Liver (tissue), 9 donors: ENCODE data around the gene MT1F. TPM values are rescaled to one million over a fixed set of nuclear protein-coding genes. Genes with fewer than 3 reads are reported as not detected.

Source experiments
- DNase-seq: peaks from one replicate; pipeline ENCODE4 v3.0.0-alpha.2; 2017; ENCODE audit warnings: low spot score
- H3K27ac ChIP-seq, 2 donors: one replicate each; pipeline ENCODE4 v1.7.0; 2013; ENCODE audit warnings: inconsistent platforms in 2 of 2, low read length in 2 of 2, control low read depth in 1 of 2, low read depth in 1 of 2, mild to moderate bottlenecking in 1 of 2
- H3K27me3 ChIP-seq, 4 donors: one replicate each; pipeline versions ENCODE4 v1.6.1 to v1.7.0; 2013; ENCODE audit warnings: low read length in 3 of 4, inconsistent platforms in 1 of 4, mild to moderate bottlenecking in 1 of 4, moderate library complexity in 1 of 4; ENCODE audit not compliant: control insufficient read depth in 4 of 4, insufficient read depth in 4 of 4
- H3K36me3 ChIP-seq, 4 donors: one replicate each; pipeline versions ENCODE4 v1.6.1 to v1.7.0; 2013; ENCODE audit warnings: low read length in 3 of 4, mild to moderate bottlenecking in 3 of 4, low read depth in 1 of 4, moderate library complexity in 1 of 4; ENCODE audit not compliant: control insufficient read depth in 4 of 4, insufficient read depth in 3 of 4
- H3K4me1 ChIP-seq, 4 donors: one replicate each; pipeline versions ENCODE4 v1.6.1 to v1.7.0; 2013; ENCODE audit warnings: low read length in 3 of 4, mild to moderate bottlenecking in 3 of 4, moderate library complexity in 1 of 4; ENCODE audit not compliant: control insufficient read depth in 4 of 4, insufficient read depth in 4 of 4
- H3K4me3 ChIP-seq, 3 donors: one replicate each; pipeline versions ENCODE4 v1.6.1 to v1.7.0; 2013; ENCODE audit warnings: low read length in 3 of 3, control low read depth in 1 of 3, low read depth in 1 of 3, mild to moderate bottlenecking in 1 of 3
- H3K9ac ChIP-seq, 2 donors: one replicate each; pipeline ENCODE4 v1.7.0; 2013; ENCODE audit warnings: low read length in 2 of 2, mild to moderate bottlenecking in 2 of 2, moderate library complexity in 2 of 2, control low read depth in 1 of 2, low read depth in 1 of 2
- H3K9me3 ChIP-seq, 4 donors: one replicate each; pipeline versions ENCODE4 v1.6.1 to v1.7.0; 2013; ENCODE audit warnings: low read length in 3 of 4; ENCODE audit not compliant: control insufficient read depth in 4 of 4
- ATF3 ChIP-seq: IDR thresholded peaks from 2 replicates; pipeline ENCODE4 v1.6.1; 2016; ENCODE audit warnings: antibody characterized with exemption
- EGR1 ChIP-seq, 2 donors: IDR thresholded peaks; 2 replicates each; pipeline ENCODE4 v1.6.1; 2016 to 2018; ENCODE audit warnings: antibody characterized with exemption in 2 of 2, low read depth in 2 of 2
- FOXA1 ChIP-seq: IDR thresholded peaks from 2 replicates; pipeline ENCODE4 v1.6.1; 2016; ENCODE audit warnings: antibody characterized with exemption
- FOXA2 ChIP-seq: IDR thresholded peaks from 2 replicates; pipeline ENCODE4 v1.6.1; 2016; ENCODE audit warnings: antibody characterized with exemption
- GABPA ChIP-seq, 2 donors: IDR thresholded peaks in 1 of 2; conservative IDR thresholded peaks in 1 of 2; 2 replicates each; pipeline ENCODE4 v1.6.1; 2016; ENCODE audit warnings: antibody characterized with exemption in 2 of 2, mild to moderate bottlenecking in 1 of 2, moderate library complexity in 1 of 2
- HNF4A ChIP-seq, 2 donors: conservative IDR thresholded peaks; 2 replicates each; pipeline ENCODE4 v1.6.1; 2016; ENCODE audit warnings: antibody characterized with exemption in 2 of 2, mild to moderate bottlenecking in 2 of 2
- HNF4G ChIP-seq: IDR thresholded peaks from 2 replicates; pipeline ENCODE4 v1.6.1; 2016; ENCODE audit warnings: antibody characterized with exemption
- JUND ChIP-seq, 2 donors: IDR thresholded peaks; 2 replicates each; pipeline ENCODE4 v1.6.1; 2016; ENCODE audit warnings: antibody characterized with exemption in 2 of 2
- NR2F2 ChIP-seq: IDR thresholded peaks from 2 replicates; pipeline ENCODE4 v1.6.1; 2016; ENCODE audit warnings: antibody characterized with exemption
- RAD21 ChIP-seq, 2 donors: IDR thresholded peaks; 2 replicates each; pipeline ENCODE4 v1.6.1; 2016; ENCODE audit warnings: antibody characterized with exemption in 2 of 2, mild to moderate bottlenecking in 2 of 2
- REST ChIP-seq: IDR thresholded peaks from 2 replicates; pipeline ENCODE4 v1.6.1; 2016; ENCODE audit warnings: antibody characterized with exemption, mild to moderate bottlenecking
- RXRA ChIP-seq, 2 donors: IDR thresholded peaks; 2 replicates each; pipeline ENCODE4 v1.6.1; 2017 to 2018; ENCODE audit warnings: antibody characterized with exemption in 2 of 2, mild to moderate bottlenecking in 1 of 2
- SP1 ChIP-seq: IDR thresholded peaks from 2 replicates; pipeline ENCODE4 v1.6.1; 2018; ENCODE audit warnings: antibody characterized with exemption, mild to moderate bottlenecking
- YY1 ChIP-seq: IDR thresholded peaks from 2 replicates; pipeline ENCODE4 v1.6.1; 2016; ENCODE audit warnings: antibody characterized with exemption, mild to moderate bottlenecking
- ZBTB33 ChIP-seq: IDR thresholded peaks from 2 replicates; pipeline ENCODE4 v1.6.1; 2016; ENCODE audit warnings: antibody characterized with exemption
- WGBS: extraction: QIAGEN DNeasy Blood & Tissue Kit; methylation state at CpG from one replicate; pipeline ENCODE4 v1.1.7; 2013; 5-methylcytosine and 5-hydroxymethylcytosine counted together
- polyA plus RNA-seq, 2 donors: library from polyadenylated mRNA; stranded (reverse) in 1 of 2; unstranded in 1 of 2; fragments of 200-250 nt in 1 of 2; fragments of >200 nt in 1 of 2; fragmentation: Nextera tagmentation in 1 of 2; extraction: Ambion mirVana in 1 of 2; gene quantifications; one replicate each; pipeline versions ENCODE4 v1.2.1 to v1.2.3, GENCODE V29; 2013 to 2015
- total RNA-seq, 2 donors: library from RNA; depleted of rRNA; stranded (reverse); fragments of >200 nt; gene quantifications; one replicate each; pipeline ENCODE4 v1.2.3, GENCODE V29; 2014
- donor health status: healthy.
- donor health status: healthy.
- donor health status: healthy.
- donor health status: healthy.
- donor health status: healthy.

MT1F gene
- total and polyA plus RNA-seq, 4 donors, result 14.2 to 895 (median 134) TPM

- Histone ChIP-seq H3K4me1 (peaks cover 6 to 37% (median 13%) of the 10 kb centered on the region in 4 donors), H3K9ac (peak overlapping the region; percentile 79 to 98), H3K27me3 (no peaks in the 10 kb centered on the region), H3K36me3 (no peaks in the 10 kb centered on the region), H3K9me3 (no peaks in the 10 kb centered on the region), H3K4me3 (peak overlapping the region; percentile 68 to 90 (median 88)), H3K27ac (peak overlapping the region; percentile 98 to 99)
- no peak for DNase-seq
- WGBS, result under 1% methylated on average over 21 of the region's 21 CpGs
- TF ChIP-seq FOXA2, result no peak
Measured at GRCh38 chr16:56608876-56609462, 48.8 kb upstream of the MT1F start.

- H3K36me3 ChIP-seq, result no peaks in the 10 kb centered on the region
- WGBS, result 0% methylated on average over 6 of the region's 6 CpGs
- H3K27me3 ChIP-seq, result no peaks in the 10 kb centered on the region
- H3K4me3 ChIP-seq, result peak overlapping the region; percentile 68 to 90 (median 88)
- TF ChIP-seq RXRA (IDR thresholded peaks at IDR 0.05), result peak; percentile 2 to 42
- peak in 1 of 2 donors; percentile 85 for TF ChIP-seq JUND (IDR thresholded peaks at IDR 0.05)
- peak; percentile 40 for TF ChIP-seq ATF3
- peak; percentile 15 to 31 for TF ChIP-seq RAD21 (IDR thresholded peaks at IDR 0.05)
- peak; percentile 30 for TF ChIP-seq ZBTB33
- TF ChIP-seq HNF4A (conservative IDR thresholded peaks at IDR 0.05), result peak; percentile 7 to 42
- TF ChIP-seq EGR1 (IDR thresholded peaks at IDR 0.05; ENCODE audit: low read depth in 2 of 2), result no peak
- TF ChIP-seq GABPA (IDR thresholded peaks at IDR 0.05 in 1 of 2, conservative IDR thresholded peaks at IDR 0.05 in 1 of 2), result peak in 1 of 2 donors; percentile 33
- no peak for TF ChIP-seq FOXA1
- peaks cover 6 to 37% (median 13%) of the 10 kb centered on the region in 4 donors for H3K4me1 ChIP-seq
- peak; percentile 68 for DNase-seq
- peak overlapping the region; percentile 79 to 98 for H3K9ac ChIP-seq
- peak overlapping the region; percentile 98 to 99 for H3K27ac ChIP-seq
- H3K9me3 ChIP-seq, result no peaks in the 10 kb centered on the region
Measured at GRCh38 chr16:56609463-56609921, 48.3 kb upstream of the MT1F start.

GRCh38 chr16:56610017-56610608, 47.6 kb upstream of the MT1F start:
- Histone ChIP-seq H3K4me3 (peak overlapping the region; percentile 68 to 90 (median 88)), H3K9me3 (no peaks in the 10 kb centered on the region), H3K4me1 (peaks cover 6 to 37% (median 13%) of the 10 kb centered on the region in 4 donors), H3K27me3 (no peaks in the 10 kb centered on the region), H3K9ac (peak overlapping the region; percentile 84 to 98), H3K36me3 (no peaks in the 10 kb centered on the region), H3K27ac (peak overlapping the region; percentile 98 to 99)
- WGBS, result 6% methylated on average over 10 of the region's 10 CpGs
- DNase-seq, result no peak
- TF ChIP-seq ATF3 (no peak), JUND (IDR thresholded peaks at IDR 0.05) (peak; percentile 22 to 57), HNF4A (conservative IDR thresholded peaks at IDR 0.05) (peak in 1 of 2 donors; percentile 2), HNF4G (no peak), REST (no peak), EGR1 (IDR thresholded peaks at IDR 0.05; ENCODE audit: low read depth in 2 of 2) (peak; percentile 1 to 66), FOXA2 (no peak), NR2F2 (no peak), SP1 (no peak), YY1 (no peak)
